Cardiac muscle cell (in vitro differentiated cells and primary cell): ENCODE measurements around the gene SLC22A13. TPM values are rescaled to one million over a fixed set of nuclear protein-coding genes. Genes with fewer than 3 reads are reported as not detected.
"Not testable (repeated sequence)": the region's sequence is repeated elsewhere in the genome, so short reads cannot be mapped to it uniquely, and the experiment has no call there.

Experiments used
- DNase-seq, 2 donors: peaks; one replicate each; pipeline versions ENCODE4 v3.0.0 to v3.0.0-alpha.2; 2010 to 2017; ENCODE audit warnings: low read depth in 1 of 2, low spot score in 1 of 2
- H3K27ac ChIP-seq: fragments of 200-600 bp; sonication (generic); 2 replicates; pipeline ENCODE4 v1.5.1; 2016
- H3K27me3 ChIP-seq: fragments of 200-600 bp; sonication (generic); 2 replicates; pipeline ENCODE4 v1.6.0; 2016; ENCODE audit warnings: control low read depth
- H3K36me3 ChIP-seq: fragments of 200-600 bp; sonication (generic); 2 replicates; pipeline ENCODE4 v1.5.1; 2016; ENCODE audit warnings: control low read depth
- H3K4me1 ChIP-seq: fragments of 200-600 bp; sonication (generic); 2 replicates; pipeline ENCODE4 v1.8.1; 2017; ENCODE audit warnings: low read depth, mild to moderate bottlenecking, mixed run types
- H3K4me3 ChIP-seq: fragments of 200-600 bp; sonication (generic); 2 replicates; pipeline ENCODE4 v1.5.1; 2016; ENCODE audit warnings: mild to moderate bottlenecking
- H3K9me3 ChIP-seq: fragments of 200-600 bp; sonication (generic); 2 replicates; pipeline ENCODE4 v1.5.1; 2017; ENCODE audit warnings: low read depth, mild to moderate bottlenecking, control low read depth
- CTCF ChIP-seq: IDR thresholded peaks from 2 replicates; pipeline ENCODE4 v1.5.1; 2012; ENCODE audit warnings: low read depth, mild to moderate bottlenecking, low read length
- polyA plus RNA-seq: library from polyadenylated mRNA; unstranded; fragments of >200 nt; fragmentation: Nextera tagmentation; extraction: Ambion mirVana; gene quantifications from 2 replicates; pipeline ENCODE4 v1.2.1, GENCODE V29; 2016
- total RNA-seq: library from RNA; depleted of rRNA; stranded (reverse); fragments of >200 nt; gene quantifications from 2 replicates; pipeline ENCODE4 v1.2.3, GENCODE V29; 2016

The SLC22A13 gene
- total and polyA plus RNA-seq, 2 experiments from 2014 or later, result 0.37 to 0.39 TPM

DNA sequence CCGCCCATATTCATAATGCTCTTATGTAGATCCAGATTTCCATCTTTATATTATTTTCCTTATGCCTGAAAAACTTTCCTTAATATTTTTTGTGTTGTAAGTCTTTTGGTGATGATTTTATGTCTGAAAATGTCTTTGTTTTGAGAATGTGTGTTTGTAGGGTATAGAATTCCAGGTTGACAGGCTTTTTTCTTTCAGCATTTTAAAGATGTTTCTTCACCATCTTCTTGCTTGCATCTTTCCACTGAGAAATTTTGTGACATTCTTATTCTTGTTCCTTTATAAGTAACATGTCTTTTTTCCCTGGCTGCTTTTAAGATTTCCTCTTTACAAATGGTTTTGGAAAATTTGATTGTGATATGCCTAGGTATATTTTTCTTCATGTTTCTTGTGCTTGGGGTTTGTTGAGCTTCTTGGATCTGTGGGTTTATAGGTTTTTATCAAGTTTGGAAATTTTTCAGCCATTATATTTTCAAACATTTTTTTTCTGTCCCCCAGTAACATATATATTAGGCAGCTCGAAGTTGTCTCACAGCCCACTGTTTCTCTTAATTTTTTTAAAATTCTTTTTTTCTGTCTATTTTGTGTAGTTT, 27.1 kb upstream of the SLC22A13 start:
- Histone ChIP-seq H3K4me3 (no peak overlapping the region), H3K27me3 (no peaks in the 10 kb centered on the region), H3K9me3 (no peaks in the 10 kb centered on the region), H3K27ac (no peak overlapping the region), H3K4me1 (no peaks in the 10 kb centered on the region), H3K36me3 (peaks cover 27% of the 10 kb centered on the region)
- no peak for TF ChIP-seq CTCF
- DNase-seq, result no peak

DNA sequence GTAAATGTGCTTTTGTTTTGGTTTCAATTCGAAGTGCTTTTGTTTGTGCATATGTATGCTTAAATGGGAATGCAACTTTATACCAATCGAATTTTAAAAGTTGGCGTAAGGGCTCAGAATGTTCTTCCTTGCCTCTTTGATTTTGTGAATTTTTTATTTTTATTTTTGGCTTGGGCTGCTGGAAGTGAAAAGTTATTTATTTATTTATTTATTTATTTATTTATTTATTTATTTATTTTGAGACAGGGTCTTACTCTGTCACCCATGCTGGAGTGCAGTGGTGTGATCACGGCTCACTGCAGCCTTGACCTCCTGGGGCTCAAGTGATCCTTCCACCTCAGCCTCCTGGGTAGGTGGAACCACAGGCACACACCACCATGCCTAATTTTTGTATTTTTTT, 22.8 kb upstream of the SLC22A13 start:
- not testable (repeated sequence) for H3K27ac ChIP-seq, H3K9me3 ChIP-seq, H3K4me3 ChIP-seq, DNase-seq, H3K4me1 ChIP-seq, H3K27me3 ChIP-seq
- H3K36me3 ChIP-seq, result peaks cover 24% of the 10 kb centered on the region

GRCh38 chr3:38245930-38246329, 19.7 kb upstream of the SLC22A13 start:
- Histone ChIP-seq H3K36me3 (peaks cover 32% of the 10 kb centered on the region), H3K9me3 (no peaks in the 10 kb centered on the region), H3K4me3 (no peak overlapping the region), H3K4me1 (no peaks in the 10 kb centered on the region), H3K27me3 (no peaks in the 10 kb centered on the region), H3K27ac (no peak overlapping the region)
- TF ChIP-seq CTCF, result no peak
- no peak for DNase-seq

- no peaks in the 10 kb centered on the region for H3K27me3 ChIP-seq
- no peak overlapping the region for H3K27ac ChIP-seq
- peak; percentile 49 for TF ChIP-seq CTCF
- H3K36me3 ChIP-seq, result peaks cover 32% of the 10 kb centered on the region
- no peak overlapping the region for H3K4me3 ChIP-seq
- H3K4me1 ChIP-seq, result no peaks in the 10 kb centered on the region
- DNase-seq, result peak; percentile 1 to 83
- no peaks in the 10 kb centered on the region for H3K9me3 ChIP-seq
Measured at GRCh38 chr3:38247366-38248035, 18.1 kb upstream of the SLC22A13 start.

DNA sequence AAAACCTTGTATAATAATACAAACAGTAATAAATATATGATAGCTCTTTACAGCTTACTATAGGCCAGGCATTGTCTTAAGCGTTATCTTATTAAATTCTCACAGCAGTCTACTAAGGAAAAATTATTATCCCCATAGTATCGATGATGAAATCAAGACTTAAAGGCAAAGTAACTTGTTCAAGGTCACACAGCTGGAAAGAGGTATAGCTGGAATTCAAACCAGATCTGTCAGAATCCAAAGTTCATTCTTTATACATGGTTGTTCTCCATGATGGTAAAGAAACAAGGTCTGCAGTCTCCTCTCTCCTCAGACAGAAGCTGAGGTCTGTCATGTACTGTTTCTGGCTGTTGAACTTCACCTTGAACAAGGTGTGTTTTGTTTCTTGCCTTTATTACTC, 15.4 kb upstream of the SLC22A13 start:
- H3K27ac ChIP-seq, result no peak overlapping the region
- no peaks in the 10 kb centered on the region for H3K9me3 ChIP-seq
- no peak for DNase-seq
- TF ChIP-seq CTCF, result no peak
- H3K4me1 ChIP-seq, result no peaks in the 10 kb centered on the region
- H3K27me3 ChIP-seq, result no peaks in the 10 kb centered on the region
- H3K36me3 ChIP-seq, result peaks cover 43% of the 10 kb centered on the region
- H3K4me3 ChIP-seq, result no peak overlapping the region

DNA sequence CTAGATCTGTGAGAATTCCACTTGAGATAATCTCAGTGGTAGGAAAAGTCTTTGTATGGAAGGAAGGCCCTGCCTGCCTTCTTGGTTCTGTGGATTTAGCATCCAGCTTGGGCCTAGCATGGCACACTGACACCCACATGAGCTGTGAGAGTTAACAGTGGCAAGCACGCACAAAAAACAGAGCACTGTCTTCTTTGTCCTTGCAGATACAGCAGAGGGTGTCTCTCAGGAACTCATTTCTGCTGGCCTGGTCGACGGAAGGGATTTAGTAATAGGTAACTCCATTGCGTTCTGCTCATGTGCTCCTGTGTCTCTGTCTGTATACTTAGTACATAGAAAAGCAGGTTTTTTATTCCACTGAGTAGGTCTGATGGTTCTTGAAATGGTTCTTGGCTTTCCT, 14.4 kb upstream of the SLC22A13 start:
- no peak overlapping the region for H3K4me3 ChIP-seq
- TF ChIP-seq CTCF, result no peak
- H3K27me3 ChIP-seq, result no peaks in the 10 kb centered on the region
- H3K4me1 ChIP-seq, result no peaks in the 10 kb centered on the region
- peaks cover 42% of the 10 kb centered on the region for H3K36me3 ChIP-seq
- no peaks in the 10 kb centered on the region for H3K9me3 ChIP-seq
- H3K27ac ChIP-seq, result no peak overlapping the region
- DNase-seq, result no peak
